ENCODE data around the gene LRRC32. TPM values are rescaled to one million over a fixed set of nuclear protein-coding genes. Genes with fewer than 3 reads are reported as not detected.

LRRC32 gene
- total RNA-seq, 4 donors from 2014 or later, result 45.0 to 117 (median 73.4) TPM

GRCh38 chr11:76629116-76629852 lies 41.3 kb downstream of the LRRC32 start:
- Histone ChIP-seq H3K27me3 (no peaks in the 10 kb centered on the region), H3K9me3 (peaks cover 0 to 16% (median 2%) of the 10 kb centered on the region in 4 donors), H3K27ac (peak overlapping the region; percentile 70 to 85 (median 80)), H3K4me3 (no peak overlapping the region), H3K4me1 (peaks cover 0 to 27% (median 10%) of the 10 kb centered on the region in 4 donors), H3K36me3 (peaks cover 0 to 6% (median 0%) of the 10 kb centered on the region in 3 donors)
- 71 to 74% methylated on average over 10 of the region's 10 CpGs for WGBS, 2 donors
- TF ChIP-seq EP300 (IDR thresholded peaks at IDR 0.05) (peak; percentile 88 to 91), POLR2A (IDR thresholded peaks at IDR 0.05) (no peak)
- DNase-seq (ENCODE audit: low spot score in 2 of 2), result peak in 1 of 2 donors; percentile 74

- Histone ChIP-seq H3K27ac (peak overlapping the region; percentile 47 to 85 (median 72)), H3K4me3 (no peak overlapping the region), H3K4me1 (peaks cover 0 to 23% (median 10%) of the 10 kb centered on the region in 4 donors), H3K27me3 (no peaks in the 10 kb centered on the region), H3K36me3 (peaks cover 0 to 6% (median 0%) of the 10 kb centered on the region in 3 donors), H3K9me3 (peaks cover 0 to 16% (median 2%) of the 10 kb centered on the region in 4 donors)
- DNase-seq (ENCODE audit: low spot score in 2 of 2), result no peak
- 89% methylated on average over 8 of the region's 8 CpGs for WGBS, 2 donors
- TF ChIP-seq POLR2A (IDR thresholded peaks at IDR 0.05) (no peak), EP300 (IDR thresholded peaks at IDR 0.05) (no peak)
- TF ChIP-seq, protein P1, sequence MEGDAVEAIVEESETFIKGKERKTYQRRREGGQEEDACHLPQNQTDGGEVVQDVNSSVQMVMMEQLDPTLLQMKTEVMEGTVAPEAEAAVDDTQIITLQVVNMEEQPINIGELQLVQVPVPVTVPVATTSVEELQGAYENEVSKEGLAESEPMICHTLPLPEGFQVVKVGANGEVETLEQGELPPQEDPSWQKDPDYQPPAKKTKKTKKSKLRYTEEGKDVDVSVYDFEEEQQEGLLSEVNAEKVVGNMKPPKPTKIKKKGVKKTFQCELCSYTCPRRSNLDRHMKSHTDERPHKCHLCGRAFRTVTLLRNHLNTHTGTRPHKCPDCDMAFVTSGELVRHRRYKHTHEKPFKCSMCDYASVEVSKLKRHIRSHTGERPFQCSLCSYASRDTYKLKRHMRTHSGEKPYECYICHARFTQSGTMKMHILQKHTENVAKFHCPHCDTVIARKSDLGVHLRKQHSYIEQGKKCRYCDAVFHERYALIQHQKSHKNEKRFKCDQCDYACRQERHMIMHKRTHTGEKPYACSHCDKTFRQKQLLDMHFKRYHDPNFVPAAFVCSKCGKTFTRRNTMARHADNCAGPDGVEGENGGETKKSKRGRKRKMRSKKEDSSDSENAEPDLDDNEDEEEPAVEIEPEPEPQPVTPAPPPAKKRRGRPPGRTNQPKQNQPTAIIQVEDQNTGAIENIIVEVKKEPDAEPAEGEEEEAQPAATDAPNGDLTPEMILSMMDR (IDR thresholded peaks at IDR 0.05), result no peak
Measured at GRCh38 chr11:76628408-76628947, 42.1 kb downstream of the LRRC32 start.

DNA sequence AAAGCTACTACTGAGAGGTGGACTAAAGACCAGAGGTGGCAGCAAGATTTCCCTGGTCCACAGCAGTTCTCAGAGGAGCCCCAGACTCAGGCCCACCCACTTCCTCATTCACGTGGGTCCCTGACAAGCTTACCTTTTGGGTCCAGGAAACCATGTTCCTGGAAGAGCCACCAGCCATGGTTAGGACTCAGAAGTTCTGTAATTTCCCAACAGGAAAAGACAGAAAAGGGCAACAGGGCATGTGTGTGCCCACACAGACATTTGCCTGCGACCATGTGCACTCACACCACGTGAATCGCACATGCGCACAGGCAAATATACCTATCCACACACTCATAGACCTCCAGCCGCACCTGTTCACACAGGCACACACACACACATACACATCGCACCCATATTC lies 42.9 kb downstream of the LRRC32 start:
- Histone ChIP-seq H3K4me1 (peaks cover 0 to 23% (median 10%) of the 10 kb centered on the region in 4 donors), H3K27ac (no peak overlapping the region), H3K36me3 (peaks cover 0 to 6% (median 0%) of the 10 kb centered on the region in 3 donors), H3K9me3 (peaks cover 0 to 16% (median 2%) of the 10 kb centered on the region in 4 donors), H3K27me3 (no peaks in the 10 kb centered on the region), H3K4me3 (no peak overlapping the region)
- WGBS, 2 donors, result 85 to 89% methylated on average over 7 of the region's 7 CpGs
- TF ChIP-seq EP300 (IDR thresholded peaks at IDR 0.05) (no peak), POLR2A (IDR thresholded peaks at IDR 0.05) (no peak)
- TF ChIP-seq, protein P1 (IDR thresholded peaks at IDR 0.05), result no peak
- no peak for DNase-seq (ENCODE audit: low spot score in 2 of 2)

DNA sequence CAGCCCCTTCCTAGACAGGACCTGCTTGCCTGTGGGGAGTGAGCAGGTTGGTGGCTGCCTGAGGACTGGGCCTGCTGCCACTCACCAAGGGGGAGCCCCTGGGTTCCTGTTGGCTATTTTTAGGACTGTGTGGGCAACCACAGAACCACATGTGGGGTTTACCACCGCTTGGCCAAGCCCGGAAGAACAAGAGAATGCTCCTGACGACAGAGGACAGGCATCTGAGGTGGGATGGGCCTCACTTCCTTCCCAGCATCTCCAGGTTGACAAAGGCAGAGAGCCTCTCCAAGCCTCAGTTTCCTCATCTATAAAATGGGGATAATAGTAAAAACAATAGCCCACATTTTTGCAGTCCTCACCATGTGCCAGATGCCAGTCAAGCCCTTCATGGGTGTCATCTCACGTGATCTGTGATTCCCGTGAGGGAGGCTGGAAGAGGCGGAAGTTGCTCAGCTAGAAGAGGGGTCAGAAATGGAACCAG lies 43.6 kb downstream of the LRRC32 start:
- no peak for DNase-seq (ENCODE audit: low spot score in 2 of 2)
- H3K9me3 ChIP-seq, result peaks cover 0 to 16% (median 2%) of the 10 kb centered on the region in 4 donors
- no peak for TF ChIP-seq EP300 (IDR thresholded peaks at IDR 0.05)
- no peak for TF ChIP-seq POLR2A (IDR thresholded peaks at IDR 0.05)
- TF ChIP-seq, protein P1 (IDR thresholded peaks at IDR 0.05), result no peak
- H3K4me3 ChIP-seq, result no peak overlapping the region
- H3K27ac ChIP-seq, result no peak overlapping the region
- 67 to 70% methylated on average over 4 to 6 of the region's 6 CpGs for WGBS, 2 donors
- peaks cover 0 to 23% (median 10%) of the 10 kb centered on the region in 4 donors for H3K4me1 ChIP-seq
- peaks cover 0 to 6% (median 0%) of the 10 kb centered on the region in 3 donors for H3K36me3 ChIP-seq
- no peaks in the 10 kb centered on the region for H3K27me3 ChIP-seq

DNA sequence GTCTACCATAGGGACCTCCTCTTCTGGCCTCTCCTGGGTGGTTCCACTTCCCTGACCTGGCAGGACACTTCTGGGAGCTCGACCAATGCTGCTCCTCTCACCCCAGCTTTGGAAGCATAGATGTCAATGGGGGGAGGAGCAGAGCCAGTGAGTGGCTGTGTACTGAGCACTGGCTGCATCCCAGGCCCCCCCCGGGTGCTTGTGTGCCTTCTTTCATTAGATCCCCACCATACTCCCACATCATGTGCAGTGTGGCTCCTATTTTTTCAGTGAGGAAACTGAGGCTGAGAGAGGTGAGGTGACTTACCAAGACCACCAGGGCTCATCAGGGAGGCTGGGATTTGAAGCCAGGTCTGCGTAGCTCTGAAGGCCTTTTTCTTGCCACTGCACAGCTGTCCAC lies 44.3 kb downstream of the LRRC32 start:
- H3K27ac ChIP-seq, result no peak overlapping the region
- H3K4me1 ChIP-seq, result peaks cover 0 to 29% (median 10%) of the 10 kb centered on the region in 4 donors
- H3K27me3 ChIP-seq, result no peaks in the 10 kb centered on the region
- H3K4me3 ChIP-seq, result no peak overlapping the region
- no peak for DNase-seq (ENCODE audit: low spot score in 2 of 2)
- TF ChIP-seq POLR2A (IDR thresholded peaks at IDR 0.05) (no peak), EP300 (IDR thresholded peaks at IDR 0.05) (no peak)
- TF ChIP-seq, protein P1 (IDR thresholded peaks at IDR 0.05), result no peak
- peaks cover 0 to 6% (median 0%) of the 10 kb centered on the region in 3 donors for H3K36me3 ChIP-seq
- peaks cover 0 to 16% (median 2%) of the 10 kb centered on the region in 4 donors for H3K9me3 ChIP-seq
- 92 to 95% methylated on average over 3 of the region's 3 CpGs for whole genome bisulfite sequencing, 2 donors
